Fibroblast of lung (primary cell): ENCODE results near the gene YJEFN3.

Source experiments
- CTCF ChIP-seq, 2 donors: IDR thresholded peaks in 1 of 2; conservative IDR thresholded peaks in 1 of 2; 1 replicate in 1 of 2; 2 replicates in 1 of 2; pipeline ENCODE4 v1.5.1; 2011 to 2012; ENCODE audit warnings: low read length in 2 of 2, control low read depth in 1 of 2, inconsistent platforms in 1 of 2, low read depth in 1 of 2, mild to moderate bottlenecking in 1 of 2
- EZH2 ChIP-seq: IDR thresholded peaks from 2 replicates; pipeline ENCODE4 v1.5.1; 2012; ENCODE audit warnings: low read length, control low read depth, mild to moderate bottlenecking; ENCODE audit errors: missing control alignments

GRCh38 chr19:19578252-19578651 lies 49.5 kb downstream of the YJEFN3 start:
- TF ChIP-seq CTCF (conservative IDR thresholded peaks at IDR 0.05 in 1 of 2, IDR thresholded peaks at IDR 0.05 in 1 of 2; ENCODE audit: low read depth in 1 of 2, low read length in 2 of 2) (no peak), EZH2 (no peak)
